Activated naive CD4-positive, alpha-beta T cell treated with anti-CD3 and anti-CD28 coated beads, Interleukin-2, amount 10 ng/mL, durations not matched to agents 7 days and 5 days (primary cell): ENCODE data around the gene RIMBP2.

ENCODE experiments used
- CTCF ChIA-PET: fragments of 350-600 bp; sonication (Branson Sonifier 250); formaldehyde crosslinking; loops from one replicate; lab custom pipeline; 2021; ENCODE audit warnings: antibody characterized with exemption; lab: Charles Lee
- DNase-seq: peaks from one replicate; pipeline ENCODE4 v3.0.0-alpha.2; 2020
- H3K27ac Mint-ChIP-seq: one replicate; pipeline ENCODE4 v1.8.0; 2021; ENCODE audit warnings: mild to moderate bottlenecking, moderate library complexity, mixed read lengths
- H3K27me3 Mint-ChIP-seq: one replicate; pipeline ENCODE4 v1.8.0; 2021; ENCODE audit warnings: mild to moderate bottlenecking, mixed read lengths
- H3K36me3 Mint-ChIP-seq: one replicate; pipeline ENCODE4 v1.8.0; 2021; ENCODE audit warnings: mixed read lengths
- H3K4me1 Mint-ChIP-seq: one replicate; pipeline ENCODE4 v1.8.0; 2021; ENCODE audit warnings: mixed read lengths
- H3K4me3 Mint-ChIP-seq: one replicate; pipeline ENCODE4 v1.8.0; 2021; ENCODE audit warnings: mild to moderate bottlenecking, moderate library complexity, mixed read lengths
- H3K9me3 Mint-ChIP-seq: one replicate; pipeline ENCODE4 v1.8.0; 2021; ENCODE audit warnings: mixed read lengths

The RIMBP2 gene

GRCh38 chr12:130545475-130545874 is 170.6 kb downstream of the RIMBP2 start:
- Mint-ChIP-seq H3K9me3 (peaks cover 12% of the 10 kb centered on the region), H3K27me3 (no peaks in the 10 kb centered on the region), H3K4me3 (no peak overlapping the region), H3K36me3 (no peaks in the 10 kb centered on the region), H3K4me1 (no peaks in the 10 kb centered on the region), H3K27ac (no peak overlapping the region)
- CTCF ChIA-PET = no interaction called here
- DNase-seq = no peak

DNA sequence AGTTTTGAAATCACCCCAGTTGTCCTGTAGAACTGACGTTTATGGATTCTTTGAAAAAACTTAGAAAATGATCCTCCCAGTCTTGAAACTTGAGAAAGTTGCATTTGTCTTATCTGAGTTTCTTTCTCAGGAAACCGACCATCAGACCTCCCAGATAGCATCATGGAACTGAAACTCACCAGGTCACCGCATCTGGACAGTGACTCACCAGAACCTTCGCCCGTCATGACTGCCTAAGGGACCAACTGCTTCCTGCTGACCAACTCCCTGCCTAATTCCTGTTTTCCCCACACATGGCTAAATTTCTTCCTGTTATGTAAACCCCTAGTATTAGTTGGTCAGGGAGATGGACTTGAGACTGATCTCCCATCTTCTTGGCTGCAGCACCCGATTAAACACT is 175.7 kb downstream of the RIMBP2 start:
- DNase-seq = no peak
- no peaks in the 10 kb centered on the region for H3K36me3 Mint-ChIP-seq
- no peak overlapping the region for H3K4me3 Mint-ChIP-seq
- CTCF ChIA-PET = no interaction called here
- H3K27ac Mint-ChIP-seq = no peak overlapping the region
- peaks cover 13% of the 10 kb centered on the region for H3K9me3 Mint-ChIP-seq
- no peaks in the 10 kb centered on the region for H3K4me1 Mint-ChIP-seq
- no peaks in the 10 kb centered on the region for H3K27me3 Mint-ChIP-seq

- Mint-ChIP-seq H3K9me3 (peaks cover 11% of the 10 kb centered on the region), H3K27me3 (no peaks in the 10 kb centered on the region), H3K4me1 (no peaks in the 10 kb centered on the region), H3K4me3 (no peak overlapping the region), H3K36me3 (no peaks in the 10 kb centered on the region), H3K27ac (no peak overlapping the region)
- CTCF ChIA-PET = interaction anchor here (1.5 kb wide), 1 partner anchor 50 kb away, joined by 4 read pairs; no protein-coding TSS in a partner anchor
- no peak for DNase-seq
Observed at GRCh38 chr12:130538343-130539095, 177.6 kb downstream of the RIMBP2 start.

GRCh38 chr12:130537655-130538054 is 178.4 kb downstream of the RIMBP2 start:
- no peaks in the 10 kb centered on the region for H3K27me3 Mint-ChIP-seq
- H3K36me3 Mint-ChIP-seq = no peaks in the 10 kb centered on the region
- no peak overlapping the region for H3K4me3 Mint-ChIP-seq
- no peaks in the 10 kb centered on the region for H3K4me1 Mint-ChIP-seq
- peaks cover 11% of the 10 kb centered on the region for H3K9me3 Mint-ChIP-seq
- CTCF ChIA-PET = interaction anchor here (1.5 kb wide), 1 partner anchor 51 kb away, joined by 4 read pairs; no protein-coding TSS in a partner anchor
- no peak overlapping the region for H3K27ac Mint-ChIP-seq
- no peak for DNase-seq

GRCh38 chr12:130537051-130537450 is 179.0 kb downstream of the RIMBP2 start:
- Mint-ChIP-seq H3K27ac (no peak overlapping the region), H3K9me3 (peaks cover 8% of the 10 kb centered on the region), H3K36me3 (no peaks in the 10 kb centered on the region), H3K4me3 (no peak overlapping the region), H3K4me1 (no peaks in the 10 kb centered on the region), H3K27me3 (no peaks in the 10 kb centered on the region)
- DNase-seq = no peak
- CTCF ChIA-PET = no interaction called here

- Mint-ChIP-seq H3K4me1 (no peaks in the 10 kb centered on the region), H3K4me3 (no peak overlapping the region), H3K36me3 (no peaks in the 10 kb centered on the region), H3K27ac (no peak overlapping the region), H3K27me3 (no peaks in the 10 kb centered on the region), H3K9me3 (no peaks in the 10 kb centered on the region)
- CTCF ChIA-PET = no interaction called here
- DNase-seq = no peak
Observed at GRCh38 chr12:130530429-130530828, 185.7 kb downstream of the RIMBP2 start.

- CTCF ChIA-PET = no interaction called here
- Mint-ChIP-seq H3K4me3 (no peak overlapping the region), H3K27me3 (no peaks in the 10 kb centered on the region), H3K4me1 (no peaks in the 10 kb centered on the region), H3K27ac (no peak overlapping the region), H3K36me3 (no peaks in the 10 kb centered on the region), H3K9me3 (no peaks in the 10 kb centered on the region)
- no peak for DNase-seq
Observed at GRCh38 chr12:130529781-130530180, 186.3 kb downstream of the RIMBP2 start.

- Mint-ChIP-seq H3K36me3 (no peaks in the 10 kb centered on the region), H3K27ac (no peak overlapping the region), H3K4me1 (no peaks in the 10 kb centered on the region), H3K27me3 (no peaks in the 10 kb centered on the region), H3K9me3 (no peaks in the 10 kb centered on the region), H3K4me3 (no peak overlapping the region)
- no peak for DNase-seq
- CTCF ChIA-PET = no interaction called here
Observed at GRCh38 chr12:130527239-130527638, 188.9 kb downstream of the RIMBP2 start.

DNA sequence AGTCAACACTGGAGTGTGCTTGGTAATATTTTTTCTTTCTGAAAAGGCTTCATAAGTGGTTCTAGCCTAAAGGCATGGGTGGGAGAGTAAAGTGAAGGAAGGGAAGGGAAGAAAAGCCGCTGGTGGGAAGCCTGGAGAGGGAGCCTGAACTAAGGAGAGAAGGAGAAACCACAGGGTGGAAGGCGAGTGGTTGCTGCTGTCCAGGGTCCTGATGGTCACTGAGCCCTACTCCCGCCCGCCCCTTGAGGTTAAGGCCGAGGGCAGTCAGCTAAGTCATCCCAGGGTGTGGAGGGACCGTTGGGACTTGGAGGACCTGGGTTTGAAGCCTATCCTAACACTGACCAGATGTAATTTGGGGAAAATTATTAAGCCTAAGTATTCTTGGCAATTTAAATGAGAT is 189.3 kb downstream of the RIMBP2 start:
- H3K4me3 Mint-ChIP-seq = no peak overlapping the region
- no peaks in the 10 kb centered on the region for H3K4me1 Mint-ChIP-seq
- no peaks in the 10 kb centered on the region for H3K9me3 Mint-ChIP-seq
- DNase-seq = peak; percentile 24
- no peaks in the 10 kb centered on the region for H3K27me3 Mint-ChIP-seq
- no peaks in the 10 kb centered on the region for H3K36me3 Mint-ChIP-seq
- H3K27ac Mint-ChIP-seq = no peak overlapping the region
- CTCF ChIA-PET = no interaction called here

DNA sequence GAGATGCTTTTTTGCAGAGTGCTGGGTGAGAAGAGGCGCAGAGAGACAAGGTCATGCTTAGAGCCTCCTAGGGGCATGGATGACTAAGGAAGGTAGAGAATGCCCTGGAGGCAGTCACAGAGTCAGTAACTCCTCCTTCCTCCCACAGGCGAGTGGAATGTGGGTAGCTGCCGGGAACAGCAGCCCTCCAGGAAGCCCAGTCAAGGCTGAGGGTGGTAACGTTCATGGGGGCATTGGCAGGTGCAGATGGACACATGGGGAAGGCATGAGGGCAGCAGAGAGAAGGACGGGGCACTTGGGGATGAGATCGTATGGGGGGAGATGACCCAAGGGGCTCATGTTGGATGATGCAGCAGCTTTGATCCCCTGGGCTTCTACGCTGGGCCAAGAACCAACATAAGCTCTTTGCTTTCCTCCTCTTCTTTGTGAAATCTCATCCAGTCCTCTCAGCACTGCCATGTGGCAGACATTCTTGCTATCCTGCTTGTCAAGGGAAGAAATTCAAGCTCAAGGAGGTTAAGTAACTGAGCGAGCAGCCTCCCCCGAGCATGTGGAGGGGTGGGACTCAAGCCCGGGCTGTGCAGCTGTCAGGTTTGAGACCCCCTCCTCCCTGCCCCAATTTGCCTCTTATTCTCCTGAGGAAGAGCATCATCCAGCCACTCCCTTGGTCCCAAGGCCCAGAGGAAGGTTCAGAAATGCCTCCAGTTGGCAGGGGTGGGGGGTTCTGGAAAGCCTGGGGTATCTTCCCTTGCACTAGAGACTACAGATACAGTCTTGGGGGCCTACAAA is 190.5 kb downstream of the RIMBP2 start:
- Mint-ChIP-seq H3K4me1 (no peaks in the 10 kb centered on the region), H3K27me3 (no peaks in the 10 kb centered on the region), H3K4me3 (no peak overlapping the region), H3K36me3 (no peaks in the 10 kb centered on the region), H3K9me3 (no peaks in the 10 kb centered on the region), H3K27ac (no peak overlapping the region)
- DNase-seq = no peak
- CTCF ChIA-PET = no interaction called here

DNA sequence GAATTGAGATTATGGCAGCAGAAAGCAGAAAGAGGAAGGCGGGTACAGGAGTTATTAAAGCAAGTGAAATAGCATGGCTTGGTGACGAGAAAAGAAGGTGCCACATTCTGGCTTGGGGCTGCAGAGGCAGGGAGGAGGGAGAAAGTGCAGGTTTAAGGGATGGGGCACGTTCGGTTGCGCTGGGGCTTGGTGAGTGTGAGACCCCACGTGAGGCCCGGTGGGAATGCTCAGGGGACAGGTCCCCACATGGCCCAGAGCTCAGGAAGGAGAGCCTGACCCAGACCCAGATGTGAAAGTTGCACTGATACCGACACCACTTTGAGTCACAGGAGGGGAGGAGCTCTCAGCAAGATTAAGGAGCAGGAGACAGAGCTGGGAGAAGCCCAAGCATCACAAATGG is 191.3 kb downstream of the RIMBP2 start:
- Mint-ChIP-seq H3K4me1 (no peaks in the 10 kb centered on the region), H3K27me3 (no peaks in the 10 kb centered on the region), H3K27ac (no peak overlapping the region), H3K9me3 (no peaks in the 10 kb centered on the region), H3K36me3 (no peaks in the 10 kb centered on the region), H3K4me3 (no peak overlapping the region)
- CTCF ChIA-PET = no interaction called here
- DNase-seq = no peak

- CTCF ChIA-PET = no interaction called here
- H3K4me1 Mint-ChIP-seq = no peaks in the 10 kb centered on the region
- no peak for DNase-seq
- no peaks in the 10 kb centered on the region for H3K9me3 Mint-ChIP-seq
- no peak overlapping the region for H3K4me3 Mint-ChIP-seq
- H3K36me3 Mint-ChIP-seq = no peaks in the 10 kb centered on the region
- no peaks in the 10 kb centered on the region for H3K27me3 Mint-ChIP-seq
- no peak overlapping the region for H3K27ac Mint-ChIP-seq
Observed at GRCh38 chr12:130523863-130524614, 192.1 kb downstream of the RIMBP2 start.

DNA sequence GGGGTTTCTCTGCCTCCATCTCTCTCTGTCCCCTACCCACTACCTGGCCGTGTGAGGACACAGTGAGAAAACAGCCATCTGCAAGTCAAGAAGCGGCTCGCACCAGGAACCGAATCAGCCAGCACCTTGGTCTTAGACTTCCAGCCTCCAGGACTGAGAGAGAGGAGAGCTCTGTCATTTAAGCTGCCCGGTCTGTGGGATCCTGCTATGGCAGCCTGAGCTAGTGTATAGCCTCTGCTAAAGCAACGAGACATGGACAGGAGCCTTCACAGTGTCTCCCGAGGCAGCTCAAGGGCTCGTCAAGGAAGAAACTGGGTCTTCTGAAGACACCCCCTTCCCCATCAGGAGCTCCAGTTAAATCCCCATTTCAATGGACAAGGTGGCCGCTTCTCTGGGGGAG is 192.9 kb downstream of the RIMBP2 start:
- Mint-ChIP-seq H3K4me3 (no peak overlapping the region), H3K27ac (no peak overlapping the region), H3K36me3 (no peaks in the 10 kb centered on the region), H3K4me1 (no peaks in the 10 kb centered on the region), H3K27me3 (no peaks in the 10 kb centered on the region), H3K9me3 (no peaks in the 10 kb centered on the region)
- DNase-seq = no peak
- CTCF ChIA-PET = no interaction called here

GRCh38 chr12:130522244-130522834 is 193.8 kb downstream of the RIMBP2 start:
- CTCF ChIA-PET = no interaction called here
- H3K27me3 Mint-ChIP-seq = no peaks in the 10 kb centered on the region
- no peaks in the 10 kb centered on the region for H3K4me1 Mint-ChIP-seq
- no peak overlapping the region for H3K4me3 Mint-ChIP-seq
- no peaks in the 10 kb centered on the region for H3K9me3 Mint-ChIP-seq
- no peak overlapping the region for H3K27ac Mint-ChIP-seq
- DNase-seq = no peak
- H3K36me3 Mint-ChIP-seq = no peaks in the 10 kb centered on the region
